ENCODE results near the gene SKI.

The SKI gene

DNA sequence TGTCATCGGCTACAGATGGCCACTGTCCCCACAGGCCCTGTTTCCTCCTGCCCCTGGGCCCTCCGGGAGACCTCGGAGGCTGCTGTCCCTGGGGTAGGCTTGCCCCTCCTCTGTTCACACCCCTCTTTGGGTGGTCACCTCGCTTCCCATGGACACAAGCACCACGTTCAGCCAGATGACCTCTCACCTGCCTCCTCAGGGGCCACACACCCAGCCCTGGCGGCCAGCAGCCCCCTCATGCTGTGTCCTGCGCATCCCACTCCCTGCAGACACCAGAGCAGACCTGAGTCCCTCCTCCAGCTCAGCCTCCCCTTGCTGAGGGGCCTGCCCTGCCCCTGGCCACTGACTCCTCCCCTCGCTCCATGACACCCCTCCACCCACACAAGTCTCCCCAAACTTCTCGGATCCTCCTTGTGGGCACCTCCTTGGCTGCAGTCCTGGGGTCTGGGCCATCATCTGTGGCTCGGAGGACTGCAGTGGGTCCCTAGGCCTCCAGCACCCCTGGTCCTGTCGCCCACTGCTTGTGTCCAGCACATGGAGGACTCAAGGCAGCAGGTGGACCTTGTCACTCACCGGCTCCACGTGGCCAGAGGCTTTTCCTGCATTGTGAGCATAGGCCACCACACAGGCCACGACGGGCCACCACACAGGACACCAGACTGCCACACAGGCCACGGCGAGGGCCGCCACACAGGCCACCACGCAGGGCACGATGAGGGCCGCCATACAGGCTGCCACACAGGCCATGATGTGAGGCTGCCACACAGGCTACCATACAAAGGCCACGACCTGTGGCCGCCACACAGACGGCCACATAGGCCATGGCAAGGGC is 112.2 kb downstream of the SKI start:
- Histone ChIP-seq H3K79me2 (ENCODE audit: low read length) (no peaks in the 10 kb centered on the region), H3K4me1 (ENCODE audit: low read length) (no peaks in the 10 kb centered on the region)
- no peak for TF ChIP-seq EZH2phosphoT487 (IDR thresholded peaks at IDR 0.05; ENCODE audit: low read length)
- TF ChIP-seq EZH2 (optimal IDR thresholded peaks at IDR 0.05; ENCODE audit: low read depth, low read length) = no peak
- no peak for TF ChIP-seq CTCF (IDR thresholded peaks at IDR 0.05; ENCODE audit: low read length)

GRCh38 chr1:2340918-2341254 is 112.8 kb downstream of the SKI start:
- Histone ChIP-seq H3K27me3 (replicated peaks; ENCODE audit: insufficient read depth, low read length) (peaks cover 97% of the 10 kb centered on the region), H3K36me3 (replicated peaks; ENCODE audit: insufficient read depth, low read length) (no peaks in the 10 kb centered on the region), H3K9me2 (replicated peaks; ENCODE audit: insufficient read depth, low read length) (no peaks in the 10 kb centered on the region), H3K9ac (ENCODE audit: low read length) (no peak overlapping the region), H2AFZ (ENCODE audit: low read length) (no peak overlapping the region), H3K27ac (ENCODE audit: low read length) (no peak overlapping the region), H3K4me2 (ENCODE audit: low read depth, low read length) (no peak overlapping the region), H3F3A (ENCODE audit: insufficient read depth, low read length) (no peaks in the 10 kb centered on the region), H3K4me3 (ENCODE audit: low read length) (no peak overlapping the region), H3K9me3 (replicated peaks; ENCODE audit: insufficient read depth, low read length) (no peaks in the 10 kb centered on the region), H3K79me2 (ENCODE audit: low read length) (no peaks in the 10 kb centered on the region), H4K20me1 (ENCODE audit: insufficient read depth, low read length) (no peaks in the 10 kb centered on the region), H3K4me1 (ENCODE audit: low read length) (no peaks in the 10 kb centered on the region)
- no peak for DNase-seq
- TF ChIP-seq CTCF (IDR thresholded peaks at IDR 0.05; ENCODE audit: low read length) (no peak), EZH2phosphoT487 (IDR thresholded peaks at IDR 0.05; ENCODE audit: low read length) (no peak), EZH2 (optimal IDR thresholded peaks at IDR 0.05; ENCODE audit: low read depth, low read length) (no peak)

More for the DNA sequence above, 112.2 kb downstream of the SKI start:
- Histone ChIP-seq H3K9ac (ENCODE audit: low read length) (no peak overlapping the region), H2AFZ (ENCODE audit: low read length) (no peak overlapping the region), H3K36me3 (replicated peaks; ENCODE audit: insufficient read depth, low read length) (no peaks in the 10 kb centered on the region), H3K9me3 (replicated peaks; ENCODE audit: insufficient read depth, low read length) (no peaks in the 10 kb centered on the region), H3K27ac (ENCODE audit: low read length) (no peak overlapping the region), H3K9me2 (replicated peaks; ENCODE audit: insufficient read depth, low read length) (no peaks in the 10 kb centered on the region), H3F3A (ENCODE audit: insufficient read depth, low read length) (no peaks in the 10 kb centered on the region), H3K4me2 (ENCODE audit: low read depth, low read length) (no peak overlapping the region), H3K4me3 (ENCODE audit: low read length) (no peak overlapping the region), H3K27me3 (replicated peaks; ENCODE audit: insufficient read depth, low read length) (peaks cover 97% of the 10 kb centered on the region), H4K20me1 (ENCODE audit: insufficient read depth, low read length) (no peaks in the 10 kb centered on the region)
- no peak for DNase-seq

DNA sequence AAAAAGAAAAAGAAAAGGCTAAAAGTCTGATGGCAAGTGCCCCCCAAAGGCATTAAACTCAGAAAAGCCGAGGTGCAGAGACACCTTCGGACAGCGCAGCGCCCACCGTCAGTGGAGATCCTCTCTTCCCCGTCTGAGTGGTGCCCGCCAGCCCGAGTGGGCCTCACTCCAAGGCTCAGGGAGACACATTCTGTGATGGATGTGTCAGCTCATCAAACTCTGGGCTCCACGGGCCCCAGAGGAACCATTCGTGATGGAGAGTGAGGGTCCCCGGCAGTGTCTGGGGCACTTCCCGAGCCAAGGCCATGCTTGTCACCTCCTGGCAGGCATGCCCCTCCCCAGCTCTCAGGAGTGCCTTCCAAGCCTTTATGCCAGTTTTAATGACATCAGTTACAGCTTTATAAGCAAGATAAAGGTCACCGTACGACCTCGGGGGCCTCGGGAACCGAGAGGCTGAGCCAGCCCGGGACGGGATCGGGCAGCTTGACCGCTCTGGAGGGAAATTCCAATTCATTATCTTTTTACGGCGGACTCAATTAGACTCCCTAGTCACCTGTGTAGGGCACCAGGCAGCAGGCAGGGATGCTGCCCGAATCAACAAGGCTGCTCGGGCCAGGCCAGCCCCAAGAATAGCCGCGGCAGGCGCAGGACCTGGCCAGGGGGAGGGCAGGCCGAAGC is 113.7 kb downstream of the SKI start:
- H3K27ac ChIP-seq (ENCODE audit: low read length) = no peak overlapping the region
- H3K4me1 ChIP-seq (ENCODE audit: low read length) = no peaks in the 10 kb centered on the region
- no peak overlapping the region for H3K4me3 ChIP-seq (ENCODE audit: low read length)
- no peaks in the 10 kb centered on the region for H3K79me2 ChIP-seq (ENCODE audit: low read length)
- H3F3A ChIP-seq (ENCODE audit: insufficient read depth, low read length) = no peaks in the 10 kb centered on the region
- H4K20me1 ChIP-seq (ENCODE audit: insufficient read depth, low read length) = no peaks in the 10 kb centered on the region
- peaks cover 95% of the 10 kb centered on the region for H3K27me3 ChIP-seq (replicated peaks; ENCODE audit: insufficient read depth, low read length)
- H3K4me2 ChIP-seq (ENCODE audit: low read depth, low read length) = no peak overlapping the region
- H3K9me3 ChIP-seq (replicated peaks; ENCODE audit: insufficient read depth, low read length) = no peaks in the 10 kb centered on the region
- no peak for DNase-seq
- H3K9ac ChIP-seq (ENCODE audit: low read length) = no peak overlapping the region
- no peaks in the 10 kb centered on the region for H3K36me3 ChIP-seq (replicated peaks; ENCODE audit: insufficient read depth, low read length)
- no peak overlapping the region for H2AFZ ChIP-seq (ENCODE audit: low read length)
- no peaks in the 10 kb centered on the region for H3K9me2 ChIP-seq (replicated peaks; ENCODE audit: insufficient read depth, low read length)
- TF ChIP-seq CTCF (IDR thresholded peaks at IDR 0.05; ENCODE audit: low read length) (no peak), EZH2 (optimal IDR thresholded peaks at IDR 0.05; ENCODE audit: low read depth, low read length) (peak; percentile 66)

Data from MM.1S (cell line).